H1 (cell line): Measurements from ENCODE around the gene MT1G. TPM values are rescaled to one million over a fixed set of nuclear protein-coding genes. Genes with fewer than 3 reads are reported as not detected.

Source experiments
- CTCF ChIA-PET: fragments of 300-600 bp; sonication (Branson Sonifier 250); formaldehyde crosslinking; loops from one replicate; lab custom pipeline; 2021; ENCODE audit not compliant: partially characterized antibody; lab: Charles Lee
- POLR2A ChIA-PET: fragments of 300-600 bp; sonication (Branson Sonifier 250); formaldehyde crosslinking; loops from one replicate; lab custom pipeline; 2021; ENCODE audit warnings: inconsistent platforms; ENCODE audit not compliant: partially characterized antibody; lab: Charles Lee
- DNase-seq, 2 experiments: peaks; one replicate each; pipeline versions ENCODE4 v3.0.0 to v3.0.0-alpha.2; 2010 to 2022; ENCODE audit warnings: low spot score in 2 of 2, low read depth in 1 of 2, mixed read lengths in 1 of 2
- FAIRE-seq: peaks from 2 replicates; lab custom pipeline; 2011; peaks lifted over from hg19 to GRCh38; lab: Jason Lieb, UNC
- H2AFZ ChIP-seq: 2 replicates; pipeline ENCODE4 v1.8.1; 2012; ENCODE audit warnings: low read length, inconsistent platforms
- H2AK5ac ChIP-seq: 2 replicates; pipeline ENCODE4 v1.6.1; 2013; ENCODE audit warnings: low read depth, low read length
- H2BK120ac ChIP-seq: replicated peaks from 2 replicates; pipeline ENCODE3; 2013; ENCODE audit warnings: low read depth, low read length, inconsistent platforms
- H2BK12ac ChIP-seq: 2 replicates; pipeline ENCODE4 v1.6.1; 2013; ENCODE audit warnings: low read depth, low read length
- H2BK15ac ChIP-seq: 2 replicates; pipeline ENCODE4 v1.6.1; 2013; ENCODE audit warnings: low read length
- H2BK20ac ChIP-seq: 2 replicates; pipeline ENCODE4 v1.6.1; 2013; ENCODE audit warnings: low read length
- H2BK5ac ChIP-seq: 2 replicates; pipeline ENCODE4 v1.6.1; 2013; ENCODE audit warnings: low read depth, low read length
- H3K14ac ChIP-seq: 2 replicates; pipeline ENCODE4 v1.6.1; 2013; ENCODE audit warnings: inconsistent platforms; ENCODE audit not compliant: insufficient read length
- H3K18ac ChIP-seq: 2 replicates; pipeline ENCODE4 v1.6.1; 2013; ENCODE audit warnings: low read length; ENCODE audit errors: extremely low read depth
- H3K23ac ChIP-seq: 2 replicates; pipeline ENCODE4 v1.6.1; 2013; ENCODE audit warnings: inconsistent platforms; ENCODE audit not compliant: insufficient read length
- H3K23me2 ChIP-seq: 2 replicates; pipeline ENCODE4 v1.6.1; 2013; ENCODE audit warnings: low read depth, low read length
- H3K27ac ChIP-seq: 2 replicates; pipeline ENCODE4 v1.6.1; 2011; ENCODE audit warnings: low read depth, low read length, inconsistent platforms
- H3K27me3 ChIP-seq, 4 experiments: replicated peaks in 1 of 4; 1 replicate in 1 of 4; 2 replicates in 3 of 4; pipeline versions ENCODE4 v1.6.1 to v1.8.1; 2011 to 2013; ENCODE audit warnings: low read length in 3 of 4, mild to moderate bottlenecking in 3 of 4, inconsistent platforms in 2 of 4, mixed read lengths in 2 of 4, moderate library complexity in 1 of 4; ENCODE audit not compliant: control insufficient read depth in 3 of 4, insufficient read depth in 3 of 4; ENCODE audit errors: extremely low read depth in 1 of 4
- H3K36me3 ChIP-seq, 4 experiments: 2 replicates each; pipeline versions ENCODE4 v1.6.1 to v1.8.1; 2011 to 2013; ENCODE audit warnings: mild to moderate bottlenecking in 4 of 4, low read length in 3 of 4, moderate library complexity in 2 of 4, control low read depth in 1 of 4, inconsistent platforms in 1 of 4; ENCODE audit not compliant: insufficient read depth in 4 of 4, control insufficient read depth in 2 of 4
- H3K4ac ChIP-seq: replicated peaks from 2 replicates; pipeline ENCODE3; 2013; ENCODE audit warnings: low read length, low read depth, mixed read lengths, inconsistent platforms; ENCODE audit not compliant: insufficient read length
- H3K4me1 ChIP-seq, 4 experiments: replicated peaks in 1 of 4; 1 replicate in 1 of 4; 2 replicates in 3 of 4; pipeline versions ENCODE4 v1.6.1 to v1.8.1; 2011 to 2013; ENCODE audit warnings: low read length in 3 of 4, inconsistent platforms in 2 of 4, mixed read lengths in 1 of 4; ENCODE audit not compliant: insufficient read depth in 4 of 4, control insufficient read depth in 3 of 4
- H3K4me2 ChIP-seq, 2 experiments: 2 replicates each; pipeline versions ENCODE4 v1.6.1 to v1.8.1; 2011 to 2013; ENCODE audit warnings: low read depth in 2 of 2, low read length in 2 of 2, control low read depth in 1 of 2, inconsistent platforms in 1 of 2, mild to moderate bottlenecking in 1 of 2; ENCODE audit not compliant: insufficient read depth in 1 of 2
- H3K4me3 ChIP-seq, 4 experiments: fragments of 200-600, 300-600 bp in 1 of 4; sonication (generic), shearing (Covaris generic), sonication (Bioruptor Twin) in 1 of 4; 2 replicates each; pipeline versions ENCODE4 v1.5.1 to v1.8.1; 2011 to 2016; ENCODE audit warnings: low read length in 4 of 4, low read depth in 3 of 4, control low read depth in 2 of 4, inconsistent platforms in 2 of 4, mild to moderate bottlenecking in 2 of 4, mixed read lengths in 1 of 4, moderate library complexity in 1 of 4; ENCODE audit not compliant: insufficient read depth in 2 of 4; ENCODE audit errors: extremely low read depth in 1 of 4
- H3K56ac ChIP-seq: replicated peaks from 2 replicates; pipeline ENCODE3; 2013; ENCODE audit warnings: low read depth, mild to moderate bottlenecking, mixed read lengths, low read length, inconsistent platforms; ENCODE audit not compliant: insufficient read length
- H3K79me1 ChIP-seq: 2 replicates; pipeline ENCODE4 v1.6.1; 2013; ENCODE audit warnings: low read depth, low read length, control low read depth
- H3K79me2 ChIP-seq, 2 experiments: 2 replicates each; pipeline versions ENCODE4 v1.6.1 to v1.8.1; 2012 to 2013; ENCODE audit warnings: low read length in 2 of 2, mild to moderate bottlenecking in 2 of 2, inconsistent platforms in 1 of 2; ENCODE audit not compliant: insufficient read depth in 2 of 2, control insufficient read depth in 1 of 2
- H3K9ac ChIP-seq, 4 experiments: replicated peaks in 1 of 4; 1 replicate in 1 of 4; 2 replicates in 3 of 4; pipeline versions ENCODE4 v1.6.1 to v1.8.1; 2011 to 2013; ENCODE audit warnings: low read depth in 3 of 4, low read length in 3 of 4, control low read depth in 2 of 4, mild to moderate bottlenecking in 2 of 4, moderate library complexity in 2 of 4, inconsistent platforms in 1 of 4; ENCODE audit errors: extremely low read depth in 1 of 4
- H3K9me3 ChIP-seq, 2 experiments: 2 replicates each; pipeline versions ENCODE4 v1.6.1 to v1.8.1; 2012 to 2013; ENCODE audit warnings: mild to moderate bottlenecking in 2 of 2, moderate library complexity in 2 of 2, control low read depth in 1 of 2, inconsistent platforms in 1 of 2, low read depth in 1 of 2, low read length in 1 of 2, mixed read lengths in 1 of 2; ENCODE audit not compliant: insufficient read depth in 2 of 2
- H4K20me1 ChIP-seq, 2 experiments: replicated peaks in 1 of 2; 2 replicates each; pipeline versions ENCODE3 to v1.8.1; 2011 to 2013; ENCODE audit warnings: inconsistent platforms in 2 of 2, low read length in 2 of 2, mild to moderate bottlenecking in 1 of 2; ENCODE audit not compliant: insufficient read depth in 2 of 2, control insufficient read depth in 1 of 2
- H4K5ac ChIP-seq: 2 replicates; pipeline ENCODE4 v1.6.1; 2013; ENCODE audit warnings: low read length, low read depth, mixed read lengths, inconsistent platforms; ENCODE audit not compliant: insufficient read length
- H4K8ac ChIP-seq: 2 replicates; pipeline ENCODE4 v1.8.0; 2013; ENCODE audit warnings: mild to moderate bottlenecking, moderate library complexity, low read length, inconsistent platforms; ENCODE audit not compliant: insufficient read depth; ENCODE audit errors: extremely low read depth
- H4K91ac ChIP-seq: replicated peaks from 2 replicates; pipeline ENCODE3; 2013; ENCODE audit warnings: low read length, mixed read lengths, inconsistent platforms; ENCODE audit not compliant: insufficient read length
- CEBPB ChIP-seq: IDR thresholded peaks from 2 replicates; pipeline ENCODE4 v1.6.1; 2012; ENCODE audit warnings: low read depth, low read length
- EP300 ChIP-seq, 2 experiments: IDR thresholded peaks; 1 replicate in 1 of 2; 2 replicates in 1 of 2; pipeline ENCODE4 v1.6.1; 2011 to 2012; ENCODE audit warnings: low read depth in 2 of 2, low read length in 2 of 2, mild to moderate bottlenecking in 2 of 2, borderline replicate concordance in 1 of 2, inconsistent platforms in 1 of 2, moderate library complexity in 1 of 2
- WGBS, 2 experiments: shearing (Covaris generic) in 1 of 2; methylation state at CpG; one replicate each; pipeline versions ENCODE4 v1.1.6 to v1.1.7; 2013 to 2015; ENCODE audit warnings: low lambda C conversion rate in 2 of 2, mixed read lengths in 2 of 2, inconsistent platforms in 1 of 2, low coverage in 1 of 2, missing lambda C conversion rate in 1 of 2; ENCODE audit not compliant: insufficient replicate concordance in 2 of 2, insufficient coverage in 1 of 2, insufficient read length in 1 of 2; ENCODE audit errors: extremely low coverage in 1 of 2, missing lambda C conversion rate in 1 of 2; 5-methylcytosine and 5-hydroxymethylcytosine counted together
- polyA plus RNA-seq, 7 experiments: library from polyadenylated mRNA; depleted of rRNA in 3 of 7; stranded (reverse) in 5 of 7; unstranded in 2 of 7; fragments of >200 nt in 5 of 7; fragments of 200-250 nt in 2 of 7; gene quantifications; 1 replicate in 5 of 7; 2 replicates in 1 of 7; 4 replicates in 1 of 7; pipeline versions ENCODE4 v1.2.1 to v1.2.3, GENCODE V29; 2011 to 2013; ENCODE audit warnings: missing spikeins in 2 of 7, mixed read lengths in 2 of 7
- total RNA-seq: library from RNA; stranded (reverse); fragmentation: NEBNext Ultra II Directional; extraction: Animal tissue kit (Norgen Biotek cat#: 25700); gene quantifications from 2 replicates; pipeline ENCODE4 v1.2.1, GENCODE V29; 2021

The MT1G gene
- total and polyA plus RNA-seq, 2 of the 8 experiments (the other 6 are each of a cell fraction or from before 2014, with no cell fraction given): 17.7 to 515 TPM

GRCh38 chr16:56641166-56641565, 26.7 kb downstream of the MT1G start:
- H3K14ac ChIP-seq: no peak overlapping the region
- ChIA-PET POLR2A (interaction anchor here (1.0 to 6.3 kb wide), 5 partner anchors 14 to 43 kb away, joined by 3 to 30 read pairs (median 4); partner anchors contain the start of gene MT1F), CTCF (interaction anchor here (0.6 to 4.1 kb wide), 10 partner anchors 10 to 279 kb away, joined by 3 to 28 read pairs (median 3); partner anchors contain the start of gene MT1B)
- no peak overlapping the region for H2BK120ac ChIP-seq
- H2BK20ac ChIP-seq: no peak overlapping the region; the same call in 1 of the 2 replicates
- peaks cover 9% of the 10 kb centered on the region for H3K23me2 ChIP-seq
- H4K91ac ChIP-seq: no peak overlapping the region
- no peak overlapping the region for H3K9ac ChIP-seq
- H3K23ac ChIP-seq: no peak overlapping the region
- no peak overlapping the region for H3K18ac ChIP-seq
- H2BK15ac ChIP-seq: no peak overlapping the region
- no peak overlapping the region for H2AFZ ChIP-seq
- 68% methylated on average over 2 of the region's 2 CpGs; no CpG with 5 or more reads in 1 of the 2 experiments for WGBS, 2 experiments
- no peak overlapping the region for H3K4me3 ChIP-seq
- H2BK5ac ChIP-seq: no peak overlapping the region
- no peak overlapping the region for H3K4ac ChIP-seq
- H3K4me2 ChIP-seq: no peak overlapping the region
- TF ChIP-seq CEBPB (peak; percentile 19; the same call in 1 of the 2 replicates), EP300 (IDR thresholded peaks at IDR 0.05; ENCODE audit: borderline replicate concordance in 1 of 2, low read depth in 2 of 2, low read length in 2 of 2) (no peak)
- TF ChIP-seq, all 59 proteins: peak for 1
- peaks cover 5 to 31% of the 10 kb centered on the region in 2 experiments for H4K20me1 ChIP-seq
- H3K4me1 ChIP-seq: peaks cover 3 to 17% (median 6%) of the 10 kb centered on the region in 4 experiments
- FAIRE-seq: no peak
- no peak overlapping the region for H4K8ac ChIP-seq
- H4K5ac ChIP-seq: no peak overlapping the region
- H3K27ac ChIP-seq: no peak overlapping the region
- no peak overlapping the region for H2AK5ac ChIP-seq
- peaks cover 87 to 100% (median 99%) of the 10 kb centered on the region in 4 experiments for H3K27me3 ChIP-seq
- H2BK12ac ChIP-seq: no peak overlapping the region
- H3K9me3 ChIP-seq: no peaks in the 10 kb centered on the region
- no peaks in the 10 kb centered on the region for H3K79me2 ChIP-seq
- no peaks in the 10 kb centered on the region for H3K36me3 ChIP-seq
- no peaks in the 10 kb centered on the region for H3K79me1 ChIP-seq
- no peak for DNase-seq
- H3K56ac ChIP-seq: no peak overlapping the region
